Neuronal stem cell (in vitro differentiated cells): ENCODE measurements around the gene PEAR1.
A peak's percentile ranks its signal among the peaks of the same experiment; 100 is the strongest.

ENCODE experiments used
- DNase-seq: peaks from one replicate; pipeline ENCODE4 v3.0.0-alpha.2; 2013; ENCODE audit warnings: low spot score
- H2AFZ ChIP-seq: one replicate; pipeline ENCODE4 v1.6.1; 2013; ENCODE audit warnings: mild to moderate bottlenecking, low read length, inconsistent platforms
- H2AK5ac ChIP-seq: 2 replicates; pipeline ENCODE4 v1.6.1; 2013; ENCODE audit warnings: low read depth, mild to moderate bottlenecking, inconsistent platforms, low read length, moderate library complexity, mixed read lengths
- H2BK120ac ChIP-seq: 2 replicates; pipeline ENCODE4 v1.6.1; 2013; ENCODE audit warnings: low read depth, mild to moderate bottlenecking, inconsistent platforms, low read length, moderate library complexity, mixed read lengths
- H2BK12ac ChIP-seq: one replicate; pipeline ENCODE4 v1.6.1; 2013; ENCODE audit warnings: low read length, inconsistent platforms
- H2BK15ac ChIP-seq: 2 replicates; pipeline ENCODE4 v1.6.1; 2013; ENCODE audit warnings: mild to moderate bottlenecking, low read length, inconsistent platforms, mixed read lengths
- H2BK5ac ChIP-seq: one replicate; pipeline ENCODE4 v1.6.1; 2013; ENCODE audit warnings: inconsistent platforms, mild to moderate bottlenecking, low read length, moderate library complexity
- H3K14ac ChIP-seq: one replicate; pipeline ENCODE4 v1.6.1; 2013; ENCODE audit warnings: low read length, inconsistent platforms
- H3K18ac ChIP-seq: 2 replicates; pipeline ENCODE4 v1.6.1; 2013; ENCODE audit warnings: low read length, inconsistent platforms
- H3K23ac ChIP-seq: 2 replicates; pipeline ENCODE4 v1.6.1; 2013; ENCODE audit warnings: low read depth, mild to moderate bottlenecking, mixed read lengths, low read length, inconsistent platforms; ENCODE audit not compliant: poor library complexity
- H3K27ac ChIP-seq: replicated peaks from 3 replicates; pipeline ENCODE4 v1.5.1; 2013; ENCODE audit warnings: low read length, inconsistent platforms
- H3K27me3 ChIP-seq, 3 experiments: 2 replicates each; pipeline ENCODE4 v1.6.1; 2013; ENCODE audit warnings: low read length in 3 of 3, mild to moderate bottlenecking in 2 of 3, inconsistent platforms in 1 of 3, low read depth in 1 of 3, mixed read lengths in 1 of 3, moderate library complexity in 1 of 3; ENCODE audit not compliant: control insufficient read depth in 3 of 3, insufficient read depth in 3 of 3
- H3K36me3 ChIP-seq, 2 donors: replicated peaks in 1 of 2; 2 replicates each; pipeline ENCODE4 v1.6.1; 2013; ENCODE audit warnings: low read length in 2 of 2; ENCODE audit not compliant: control insufficient read depth in 2 of 2, insufficient read depth in 2 of 2
- H3K4ac ChIP-seq: 2 replicates; pipeline ENCODE4 v1.6.1; 2013; ENCODE audit warnings: inconsistent platforms, mild to moderate bottlenecking, low read length, moderate library complexity
- H3K4me1 ChIP-seq, 2 donors: 1 replicate in 1 of 2; 2 replicates in 1 of 2; pipeline ENCODE4 v1.6.1; 2013; ENCODE audit warnings: low read length in 2 of 2, low read depth in 1 of 2; ENCODE audit not compliant: control insufficient read depth in 2 of 2, insufficient read depth in 1 of 2
- H3K4me2 ChIP-seq: one replicate; pipeline ENCODE4 v1.6.1; 2013; ENCODE audit warnings: mild to moderate bottlenecking, low read length, inconsistent platforms; ENCODE audit not compliant: insufficient read depth, poor library complexity, severe bottlenecking
- H3K4me3 ChIP-seq, 2 donors: 2 replicates each; pipeline ENCODE4 v1.5.1; 2013; ENCODE audit warnings: low read length in 2 of 2, mild to moderate bottlenecking in 2 of 2, inconsistent platforms in 1 of 2, moderate library complexity in 1 of 2
- H3K79me1 ChIP-seq: one replicate; pipeline ENCODE4 v1.6.1; 2013; ENCODE audit warnings: low read depth, mild to moderate bottlenecking, inconsistent platforms, low read length, moderate library complexity
- H3K9ac ChIP-seq: one replicate; pipeline ENCODE4 v1.6.1; 2013; ENCODE audit warnings: mild to moderate bottlenecking, low read depth, low read length, inconsistent platforms; ENCODE audit not compliant: poor library complexity
- H3K9me3 ChIP-seq, 2 donors: replicated peaks in 1 of 2; 2 replicates each; pipeline versions ENCODE3 to v1.6.1; 2013; ENCODE audit warnings: low read length in 2 of 2, mild to moderate bottlenecking in 2 of 2, inconsistent platforms in 1 of 2, low read depth in 1 of 2, mixed read lengths in 1 of 2, moderate library complexity in 1 of 2; ENCODE audit not compliant: control insufficient read depth in 2 of 2, insufficient read depth in 1 of 2
- H4K8ac ChIP-seq: one replicate; pipeline ENCODE4 v1.6.1; 2013; ENCODE audit warnings: low read depth, mild to moderate bottlenecking, inconsistent platforms, low read length, moderate library complexity
- H4K91ac ChIP-seq: one replicate; pipeline ENCODE4 v1.6.1; 2013; ENCODE audit warnings: low read length, low read depth, mild to moderate bottlenecking, inconsistent platforms; ENCODE audit not compliant: poor library complexity
- WGBS, 2 donors: extraction: QIAGEN DNeasy Blood & Tissue Kit; methylation state at CpG; one replicate each; pipeline ENCODE4 v1.1.7; 2013; ENCODE audit warnings: missing lambda C conversion rate in 2 of 2, mixed read lengths in 1 of 2; ENCODE audit not compliant: insufficient read length in 2 of 2, insufficient replicate concordance in 1 of 2; ENCODE audit errors: extremely low coverage in 2 of 2; 5-methylcytosine and 5-hydroxymethylcytosine counted together

Gene PEAR1

GRCh38 chr1:156881101-156881500, 12.4 kb upstream of the PEAR1 start:
- no CpG with 5 or more reads among the region's 10 CpGs for WGBS, 2 donors
- no peak overlapping the region for H2AFZ ChIP-seq
- H3K9ac ChIP-seq, result no peak overlapping the region
- peak overlapping the region; percentile 38 for H2AK5ac ChIP-seq
- H3K27me3 ChIP-seq, result peaks cover 0 to 95% (median 8%) of the 10 kb centered on the region in 3 experiments
- no peak overlapping the region for H3K4me3 ChIP-seq
- H4K91ac ChIP-seq, result no peak overlapping the region
- H2BK15ac ChIP-seq, result no peak overlapping the region
- no peaks in the 10 kb centered on the region for H3K9me3 ChIP-seq
- no peak overlapping the region for H4K8ac ChIP-seq
- peaks cover 5 to 10% of the 10 kb centered on the region in 2 donors for H3K4me1 ChIP-seq
- H3K36me3 ChIP-seq, result no peaks in the 10 kb centered on the region
- H3K27ac ChIP-seq, result no peak overlapping the region
- H2BK12ac ChIP-seq, result no peak overlapping the region
- H3K4ac ChIP-seq, result no peak overlapping the region
- no peaks in the 10 kb centered on the region for H3K79me1 ChIP-seq
- no peak overlapping the region for H3K23ac ChIP-seq
- H3K18ac ChIP-seq, result peak overlapping the region; percentile 53
- no peak overlapping the region for H2BK120ac ChIP-seq
- no peak overlapping the region for H2BK5ac ChIP-seq
- H3K4me2 ChIP-seq, result no peak overlapping the region
- peak overlapping the region; percentile 39 for H3K14ac ChIP-seq
- DNase-seq, result no peak

DNA sequence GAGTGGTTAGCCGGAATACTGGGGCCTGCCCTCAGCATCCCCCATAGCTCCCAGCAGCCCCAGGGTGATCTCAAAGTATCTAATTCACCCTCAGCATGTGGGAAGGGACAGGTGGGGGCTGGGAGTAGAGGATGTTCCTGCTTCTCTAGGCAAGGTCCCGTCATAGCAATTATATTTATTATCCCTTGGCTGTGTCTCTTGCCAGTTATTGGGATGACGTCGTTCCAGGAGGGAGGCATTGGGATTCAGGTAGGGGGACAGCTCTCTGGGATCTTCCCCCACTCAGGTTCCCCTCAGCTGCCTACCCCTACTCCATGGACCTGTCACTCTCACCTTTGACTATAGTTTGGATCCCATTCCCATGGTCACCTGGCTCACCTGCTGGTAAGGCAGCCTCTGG, 11.9 kb upstream of the PEAR1 start:
- Histone ChIP-seq H3K14ac (no peak overlapping the region), H3K4me3 (no peak overlapping the region), H3K27me3 (peaks cover 0 to 95% (median 6%) of the 10 kb centered on the region in 3 experiments), H2BK15ac (no peak overlapping the region), H2BK5ac (no peak overlapping the region), H3K79me1 (no peaks in the 10 kb centered on the region), H3K36me3 (no peaks in the 10 kb centered on the region), H3K23ac (no peak overlapping the region), H3K27ac (no peak overlapping the region), H3K4ac (no peak overlapping the region), H2AK5ac (peak overlapping the region; percentile 38), H3K4me1 (peaks cover 3 to 13% of the 10 kb centered on the region in 2 donors), H3K9me3 (no peaks in the 10 kb centered on the region), H2BK12ac (no peak overlapping the region), H3K18ac (peak overlapping the region; percentile 53), H2AFZ (no peak overlapping the region), H3K4me2 (no peak overlapping the region), H3K9ac (no peak overlapping the region), H4K8ac (no peak overlapping the region), H2BK120ac (no peak overlapping the region), H4K91ac (no peak overlapping the region)
- no CpG with 5 or more reads among the region's 4 CpGs for WGBS, 2 donors
- DNase-seq, result no peak

GRCh38 chr1:156882543-156882942, 11.0 kb upstream of the PEAR1 start:
- Histone ChIP-seq H3K79me1 (no peaks in the 10 kb centered on the region), H3K27me3 (peaks cover 0 to 91% (median 4%) of the 10 kb centered on the region in 3 experiments), H3K4me1 (peaks cover 5 to 17% of the 10 kb centered on the region in 2 donors), H4K8ac (no peak overlapping the region), H2BK5ac (no peak overlapping the region), H3K18ac (no peak overlapping the region), H3K4ac (no peak overlapping the region), H2AK5ac (peak overlapping the region; percentile 27), H3K9me3 (no peaks in the 10 kb centered on the region), H3K36me3 (no peaks in the 10 kb centered on the region), H2BK12ac (no peak overlapping the region), H3K9ac (peak overlapping the region; percentile 2), H2BK15ac (no peak overlapping the region), H3K4me3 (no peak overlapping the region), H2BK120ac (no peak overlapping the region), H4K91ac (no peak overlapping the region), H3K14ac (no peak overlapping the region), H3K23ac (peak overlapping the region; percentile 48), H3K4me2 (no peak overlapping the region), H3K27ac (no peak overlapping the region), H2AFZ (no peak overlapping the region)
- WGBS, 2 donors, result no CpG with 5 or more reads among the region's 3 CpGs
- DNase-seq, result no peak

- peaks cover 5 to 20% of the 10 kb centered on the region in 2 donors for H3K4me1 ChIP-seq
- no peak overlapping the region for H3K9ac ChIP-seq
- H2BK120ac ChIP-seq, result no peak overlapping the region
- H3K27me3 ChIP-seq, result peaks cover 0 to 90% (median 2%) of the 10 kb centered on the region in 3 experiments
- no peaks in the 10 kb centered on the region for H3K9me3 ChIP-seq
- DNase-seq, result no peak
- no peak overlapping the region for H2AK5ac ChIP-seq
- H4K8ac ChIP-seq, result no peak overlapping the region
- no peak overlapping the region for H3K4me2 ChIP-seq
- no peaks in the 10 kb centered on the region for H3K79me1 ChIP-seq
- no peak overlapping the region for H2AFZ ChIP-seq
- no peak overlapping the region for H2BK15ac ChIP-seq
- H3K23ac ChIP-seq, result no peak overlapping the region
- WGBS, 2 donors, result no CpG with 5 or more reads among the region's 7 CpGs
- H3K4me3 ChIP-seq, result no peak overlapping the region
- H3K14ac ChIP-seq, result no peak overlapping the region
- H4K91ac ChIP-seq, result no peak overlapping the region
- no peaks in the 10 kb centered on the region for H3K36me3 ChIP-seq
- H3K4ac ChIP-seq, result no peak overlapping the region
- no peak overlapping the region for H3K18ac ChIP-seq
- H2BK5ac ChIP-seq, result no peak overlapping the region
- H2BK12ac ChIP-seq, result no peak overlapping the region
- no peak overlapping the region for H3K27ac ChIP-seq
These were observed 9.6 kb upstream of the PEAR1 start for GRCh38 chr1:156883919-156884318.
